Neural progenitor cell (in vitro differentiated cells): ENCODE data around the gene FKBP10.

Experiments
- CTCF ChIP-seq: fragments of 200-600 bp; sonication (generic); IDR thresholded peaks from 2 replicates; pipeline ENCODE4 v1.5.1; 2017; ENCODE audit warnings: antibody characterized with exemption, mild to moderate bottlenecking
- EZH2 ChIP-seq: fragments of 200-600 bp; sonication (generic); IDR thresholded peaks from 2 replicates; pipeline ENCODE4 v1.6.1; 2017; ENCODE audit warnings: antibody characterized with exemption, mild to moderate bottlenecking, moderate library complexity

GRCh38 chr17:41823580-41823979, 10.8 kb downstream of the FKBP10 start:
- TF ChIP-seq CTCF (no peak), EZH2 (no peak)
